Measurements from ENCODE around the gene SKAP1.

DNA sequence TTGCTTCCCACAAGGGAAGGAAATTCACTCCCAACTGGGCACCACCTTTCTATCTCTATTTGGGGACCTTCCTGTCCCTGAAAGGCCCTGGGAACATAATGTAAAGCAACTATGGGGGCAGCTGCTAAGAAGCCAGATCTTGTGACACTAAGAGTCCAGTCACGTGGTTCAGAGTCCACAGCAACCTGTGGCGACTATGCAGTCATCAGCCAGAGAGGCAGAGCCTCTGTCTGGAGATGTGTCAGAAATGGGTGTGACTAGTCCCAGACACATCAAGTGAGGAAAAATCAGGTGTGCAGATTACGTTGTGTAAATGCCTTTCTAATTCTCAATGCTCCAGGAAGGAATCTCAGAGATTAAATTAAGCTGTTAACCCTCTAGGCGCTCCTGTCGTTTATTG lies 26.6 kb upstream of the SKAP1 start:
- TF ChIP-seq CTCF (conservative IDR thresholded peaks at IDR 0.05; ENCODE audit: low read length) (no peak), EZH2phosphoT487 (IDR thresholded peaks at IDR 0.05; ENCODE audit: borderline replicate concordance) (no peak)
